Measurements from ENCODE around the gene REPS2. TPM values are rescaled to one million over a fixed set of nuclear protein-coding genes. Genes with fewer than 3 reads are reported as not detected.

REPS2 gene
- total and polyA plus RNA-seq, 12 donors, result 0.78 to 15.5 (median 6.3) TPM

- no peak for TF ChIP-seq CTCF (IDR thresholded peaks at IDR 0.05)
- no peak overlapping the region for H3K4me3 ChIP-seq
- no peaks in the 10 kb centered on the region for H3K4me1 ChIP-seq
- 96% methylated on average over 5 of the region's 5 CpGs for WGBS, 2 donors
- H3K27ac ChIP-seq, result no peak overlapping the region
- intact Hi-C loops (cut with DNase I), result no loop called here
- no peaks in the 10 kb centered on the region for H3K36me3 ChIP-seq
- ATAC-seq, result no peak
- no peak for DNase-seq
- no peaks in the 10 kb centered on the region for H3K9me3 ChIP-seq
- peaks cover 0 to 14% (median 0%) of the 10 kb centered on the region in 7 donors for H3K27me3 ChIP-seq
Observed at GRCh38 chrX:17065100-17065499, 118.6 kb downstream of the REPS2 start.

DNA sequence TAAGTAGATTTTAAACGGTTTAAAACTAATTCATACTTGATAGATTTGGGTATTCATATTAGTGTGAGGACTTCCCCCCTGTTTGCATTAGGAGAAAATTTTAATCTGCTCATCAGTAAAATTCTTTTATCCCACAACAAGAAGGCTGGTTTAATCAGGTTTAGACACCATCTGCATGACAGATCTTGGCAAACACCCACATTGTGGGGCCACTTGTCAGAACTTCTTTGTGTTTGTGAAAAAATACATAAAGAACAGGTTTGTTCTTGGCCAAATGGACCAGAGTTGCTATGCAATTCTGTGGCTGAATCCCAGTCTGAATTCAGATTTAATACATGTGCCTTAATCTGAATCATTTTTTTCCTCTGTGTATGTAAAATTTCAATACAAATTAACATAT lies 121.1 kb downstream of the REPS2 start:
- TF ChIP-seq CTCF (IDR thresholded peaks at IDR 0.05), result no peak
- H3K9me3 ChIP-seq, result no peaks in the 10 kb centered on the region
- H3K27ac ChIP-seq, result no peak overlapping the region
- ATAC-seq (no peak), DNase-seq (no peak)
- no peaks in the 10 kb centered on the region for H3K36me3 ChIP-seq
- H3K27me3 ChIP-seq, result peaks cover 0 to 29% (median 0%) of the 10 kb centered on the region in 7 donors
- H3K4me1 ChIP-seq, result no peaks in the 10 kb centered on the region
- WGBS, 2 donors, result 88 to 95% methylated on average over 1 of the region's 1 CpG
- H3K4me3 ChIP-seq, result no peak overlapping the region
- intact Hi-C loops (cut with DNase I), result no loop called here

GRCh38 chrX:17072301-17072700 lies 125.8 kb downstream of the REPS2 start:
- DNase-seq (no peak), ATAC-seq (no peak)
- H3K4me1 ChIP-seq, result peaks cover 0 to under 1% (median 0%) of the 10 kb centered on the region in 9 donors
- TF ChIP-seq CTCF (IDR thresholded peaks at IDR 0.05), result no peak
- no peak overlapping the region for H3K4me3 ChIP-seq
- WGBS, 2 donors, result 89 to 95% methylated on average over 2 of the region's 2 CpGs
- H3K9me3 ChIP-seq, result no peaks in the 10 kb centered on the region
- intact Hi-C loops (cut with DNase I), result no loop called here
- no peak overlapping the region for H3K27ac ChIP-seq
- peaks cover 0 to 55% (median 0%) of the 10 kb centered on the region in 7 donors for H3K27me3 ChIP-seq
- no peaks in the 10 kb centered on the region for H3K36me3 ChIP-seq

DNA sequence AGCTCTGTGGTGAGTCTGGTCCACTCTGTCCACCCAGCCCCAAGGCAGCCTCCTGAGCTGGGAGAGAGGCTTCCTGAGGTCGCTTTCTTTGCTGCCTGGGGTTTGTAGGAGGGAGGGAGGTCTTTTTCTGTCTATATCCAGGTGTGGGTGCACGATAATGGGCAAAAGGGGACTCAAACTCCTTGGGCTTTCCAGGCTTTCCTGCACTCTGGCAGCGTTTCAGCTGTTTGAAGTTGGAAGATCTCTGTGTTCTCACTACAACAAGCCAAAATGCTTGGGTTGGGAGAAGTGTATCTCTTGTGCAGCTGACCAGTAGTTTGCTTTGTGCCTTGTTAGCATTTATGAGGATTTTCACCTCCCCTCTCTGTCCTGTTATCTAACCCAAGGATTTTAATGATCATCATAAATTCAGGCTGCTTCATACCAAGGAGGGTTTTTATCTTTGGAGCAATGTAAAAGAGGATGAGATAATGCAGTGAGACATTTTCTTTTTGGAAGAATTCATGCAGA lies 126.3 kb downstream of the REPS2 start:
- ATAC-seq (no peak), DNase-seq (no peak)
- TF ChIP-seq CTCF (IDR thresholded peaks at IDR 0.05), result no peak
- Histone ChIP-seq H3K9me3 (no peaks in the 10 kb centered on the region), H3K4me3 (no peak overlapping the region), H3K27me3 (peaks cover 0 to 60% (median 0%) of the 10 kb centered on the region in 7 donors), H3K36me3 (no peaks in the 10 kb centered on the region), H3K27ac (no peak overlapping the region), H3K4me1 (peaks cover 0 to 5% (median 0%) of the 10 kb centered on the region in 9 donors)
- WGBS, 2 donors, result 72 to 85% methylated on average over 2 to 3 of the region's 3 CpGs
- intact Hi-C loops (cut with DNase I), result no loop called here
